Activated CD8-positive, alpha-beta T cell treated with anti-CD3 and anti-CD28 coated beads for 36 hours (primary cell): ENCODE measurements around the gene ATOH8. TPM values are rescaled to one million over a fixed set of nuclear protein-coding genes. Genes with fewer than 3 reads are reported as not detected.

Experiments used
- ATAC-seq: fragments of 200-7000 bp; cut with Tn5 transposase; one replicate; pipeline ENCODE4 v1.10.0; 2021; ENCODE audit warnings: mild to moderate bottlenecking, moderate library complexity
- CTCF ChIA-PET: fragments of 350-600 bp; sonication (Branson Sonifier 250); formaldehyde crosslinking; loops from one replicate; lab custom pipeline; 2021; ENCODE audit warnings: antibody characterized with exemption; lab: Charles Lee
- POLR2A ChIA-PET: fragments of 350-600 bp; sonication (Branson Sonifier 250); formaldehyde crosslinking; loops from one replicate; lab custom pipeline; 2021; ENCODE audit warnings: antibody characterized with exemption; lab: Charles Lee
- DNase-seq: peaks from one replicate; pipeline ENCODE4 v3.0.0-alpha.2; 2020
- H3K27ac Mint-ChIP-seq: one replicate; pipeline ENCODE4 v1.8.0; 2021; ENCODE audit warnings: mild to moderate bottlenecking, mixed read lengths
- H3K27me3 Mint-ChIP-seq: one replicate; pipeline ENCODE4 v1.8.0; 2021; ENCODE audit warnings: mixed read lengths
- H3K36me3 Mint-ChIP-seq: one replicate; pipeline ENCODE4 v1.8.0; 2021; ENCODE audit warnings: low read depth, mixed read lengths
- H3K4me1 Mint-ChIP-seq: one replicate; pipeline ENCODE4 v1.8.0; 2021; ENCODE audit warnings: low read depth, mixed read lengths
- H3K4me3 Mint-ChIP-seq: one replicate; pipeline ENCODE4 v1.8.0; 2021; ENCODE audit warnings: mild to moderate bottlenecking, moderate library complexity, mixed read lengths
- H3K9me3 Mint-ChIP-seq: one replicate; pipeline ENCODE4 v1.8.0; 2021; ENCODE audit warnings: mixed read lengths
- CTCF ChIP-seq: fragments of 200-600 bp; IDR thresholded peaks from one replicate; pipeline ENCODE4 v1.8.0; 2022; ENCODE audit warnings: antibody characterized with exemption, mild to moderate bottlenecking
- intact Hi-C: fragments of 100-400 bp; cut with micrococcal nuclease; formaldehyde crosslinking; loops from one replicate; pipeline ENCODE4 v1.10.0; 2022
- total RNA-seq, 2 experiments: library from RNA; stranded (reverse); gene quantifications; one replicate each; pipeline ENCODE4 v1.2.3, GENCODE V29; 2021

The ATOH8 gene
- total RNA-seq, 2 experiments from 2014 or later: not detected

- no peak for DNase-seq
- Mint-ChIP-seq H3K4me1 (no peaks in the 10 kb centered on the region), H3K4me3 (no peak overlapping the region), H3K9me3 (no peaks in the 10 kb centered on the region), H3K27me3 (peaks cover 18% of the 10 kb centered on the region), H3K27ac (no peak overlapping the region), H3K36me3 (no peaks in the 10 kb centered on the region)
- ATAC-seq: no peak
- no peak for TF ChIP-seq CTCF
- POLR2A ChIA-PET: no interaction called here
- intact Hi-C loops: no loop called here
- CTCF ChIA-PET: interaction anchor here (1.2 to 1.8 kb wide), 3 partner anchors 41 to 64 kb away, joined by 3 to 8 read pairs (median 5); no protein-coding TSS in a partner anchor
Observed at GRCh38 chr2:85772841-85773491, 19.2 kb downstream of the ATOH8 start.

GRCh38 chr2:85773692-85774091 is 19.9 kb downstream of the ATOH8 start:
- ATAC-seq (no peak), DNase-seq (no peak)
- no peak for TF ChIP-seq CTCF
- no peaks in the 10 kb centered on the region for H3K4me1 Mint-ChIP-seq
- intact Hi-C loops: no loop called here
- no peak overlapping the region for H3K27ac Mint-ChIP-seq
- CTCF ChIA-PET: interaction anchor here (1.1 to 1.8 kb wide), 2 partner anchors 23 to 45 kb away, joined by 5 to 6 read pairs; no protein-coding TSS in a partner anchor
- no peaks in the 10 kb centered on the region for H3K36me3 Mint-ChIP-seq
- POLR2A ChIA-PET: no interaction called here
- H3K9me3 Mint-ChIP-seq: no peaks in the 10 kb centered on the region
- H3K4me3 Mint-ChIP-seq: no peak overlapping the region
- peaks cover 18% of the 10 kb centered on the region for H3K27me3 Mint-ChIP-seq

GRCh38 chr2:85774126-85774978 is 20.6 kb downstream of the ATOH8 start:
- ChIA-PET CTCF (interaction anchor here (1.1 to 1.8 kb wide), 2 partner anchors 24 to 45 kb away, joined by 5 to 6 read pairs; no protein-coding TSS in a partner anchor), POLR2A (no interaction called here)
- ATAC-seq (no peak), DNase-seq (no peak)
- Mint-ChIP-seq H3K4me1 (no peaks in the 10 kb centered on the region), H3K27me3 (peaks cover 18% of the 10 kb centered on the region), H3K27ac (no peak overlapping the region), H3K36me3 (no peaks in the 10 kb centered on the region), H3K9me3 (no peaks in the 10 kb centered on the region), H3K4me3 (no peak overlapping the region)
- intact Hi-C loops: no loop called here
- TF ChIP-seq CTCF: no peak

- no peak for TF ChIP-seq CTCF
- intact Hi-C loops: no loop called here
- Mint-ChIP-seq H3K27ac (no peak overlapping the region), H3K27me3 (peaks cover 17% of the 10 kb centered on the region), H3K4me1 (no peaks in the 10 kb centered on the region), H3K36me3 (no peaks in the 10 kb centered on the region), H3K9me3 (no peaks in the 10 kb centered on the region), H3K4me3 (no peak overlapping the region)
- no peak for ATAC-seq
- ChIA-PET POLR2A (interaction anchor here (0.6 kb wide), 1 partner anchor 38 kb away, joined by 3 read pairs; no protein-coding TSS in a partner anchor), CTCF (interaction anchor here (0.6 to 1.7 kb wide), 5 partner anchors 24 to 283 kb away, joined by 3 to 5 read pairs (median 5); no protein-coding TSS in a partner anchor)
- DNase-seq: no peak
Observed at GRCh38 chr2:85775406-85776381, 21.9 kb downstream of the ATOH8 start.
